Tibial artery (tissue), 4 donors: ENCODE data around the gene TGFBR3.

ENCODE experiments used
- DNase-seq, 2 donors: peaks; one replicate each; pipeline ENCODE4 v3.0.0-alpha.2; 2019
- H3K27ac ChIP-seq, 2 donors: fragments of 200-600 bp; sonication (generic) in 1 of 2; 1 replicate in 1 of 2; 2 replicates in 1 of 2; pipeline ENCODE4 v1.5.1; 2018 to 2019; ENCODE audit warnings: mild to moderate bottlenecking in 1 of 2
- H3K27me3 ChIP-seq, 2 donors: fragments of 200-600 bp; sonication (generic) in 1 of 2; one replicate each; pipeline versions ENCODE4 v1.5.1 to v1.6.0; 2016 to 2019
- H3K36me3 ChIP-seq, 3 donors: fragments of 200-600 bp; sonication (generic) in 2 of 3; one replicate each; pipeline ENCODE4 v1.5.1; 2016 to 2019; ENCODE audit warnings: mild to moderate bottlenecking in 2 of 3
- H3K4me1 ChIP-seq, 4 donors: fragments of 200-600 bp; sonication (generic) in 2 of 4; 1 replicate in 3 of 4; 2 replicates in 1 of 4; pipeline ENCODE4 v1.5.1; 2016 to 2019
- H3K4me3 ChIP-seq, 2 donors: fragments of 200-600 bp; sonication (generic) in 1 of 2; 1 replicate in 1 of 2; 2 replicates in 1 of 2; pipeline ENCODE4 v1.5.1; 2018 to 2019; ENCODE audit warnings: mild to moderate bottlenecking in 2 of 2
- H3K9me3 ChIP-seq, 3 donors: fragments of 200-600 bp; sonication (generic) in 1 of 3; one replicate each; pipeline ENCODE4 v1.5.1; 2016 to 2019
- intact Hi-C: fragments of 100-400 bp; cut with DNase I; formaldehyde crosslinking; loops from one replicate; pipeline ENCODE4 v1.15.0; 2023; ENCODE audit warnings: low total_unique reads
- TF ChIP-seq, protein P1 (sequence below), 2 experiments: fragments of 200-600 bp in 1 of 2; fragments of 450-650 bp in 1 of 2; IDR thresholded peaks; one replicate each; pipeline ENCODE4 v1.5.1; 2017 to 2019; ENCODE audit warnings: antibody characterized with exemption in 2 of 2, mild to moderate bottlenecking in 1 of 2, moderate library complexity in 1 of 2

Gene TGFBR3

GRCh38 chr1:91819038-91819788, 66.7 kb downstream of the TGFBR3 start:
- H3K36me3 ChIP-seq: no peaks in the 10 kb centered on the region
- no peak for DNase-seq
- TF ChIP-seq, protein P1, sequence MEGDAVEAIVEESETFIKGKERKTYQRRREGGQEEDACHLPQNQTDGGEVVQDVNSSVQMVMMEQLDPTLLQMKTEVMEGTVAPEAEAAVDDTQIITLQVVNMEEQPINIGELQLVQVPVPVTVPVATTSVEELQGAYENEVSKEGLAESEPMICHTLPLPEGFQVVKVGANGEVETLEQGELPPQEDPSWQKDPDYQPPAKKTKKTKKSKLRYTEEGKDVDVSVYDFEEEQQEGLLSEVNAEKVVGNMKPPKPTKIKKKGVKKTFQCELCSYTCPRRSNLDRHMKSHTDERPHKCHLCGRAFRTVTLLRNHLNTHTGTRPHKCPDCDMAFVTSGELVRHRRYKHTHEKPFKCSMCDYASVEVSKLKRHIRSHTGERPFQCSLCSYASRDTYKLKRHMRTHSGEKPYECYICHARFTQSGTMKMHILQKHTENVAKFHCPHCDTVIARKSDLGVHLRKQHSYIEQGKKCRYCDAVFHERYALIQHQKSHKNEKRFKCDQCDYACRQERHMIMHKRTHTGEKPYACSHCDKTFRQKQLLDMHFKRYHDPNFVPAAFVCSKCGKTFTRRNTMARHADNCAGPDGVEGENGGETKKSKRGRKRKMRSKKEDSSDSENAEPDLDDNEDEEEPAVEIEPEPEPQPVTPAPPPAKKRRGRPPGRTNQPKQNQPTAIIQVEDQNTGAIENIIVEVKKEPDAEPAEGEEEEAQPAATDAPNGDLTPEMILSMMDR (IDR thresholded peaks at IDR 0.05): no peak
- H3K9me3 ChIP-seq: no peaks in the 10 kb centered on the region
- no peak overlapping the region for H3K27ac ChIP-seq
- intact Hi-C loops: no loop called here
- no peaks in the 10 kb centered on the region for H3K27me3 ChIP-seq
- H3K4me1 ChIP-seq: peaks cover 0 to 35% (median 4%) of the 10 kb centered on the region in 4 donors
- no peak overlapping the region for H3K4me3 ChIP-seq

GRCh38 chr1:91818713-91818975, 67.3 kb downstream of the TGFBR3 start:
- H3K27ac ChIP-seq: no peak overlapping the region

DNA sequence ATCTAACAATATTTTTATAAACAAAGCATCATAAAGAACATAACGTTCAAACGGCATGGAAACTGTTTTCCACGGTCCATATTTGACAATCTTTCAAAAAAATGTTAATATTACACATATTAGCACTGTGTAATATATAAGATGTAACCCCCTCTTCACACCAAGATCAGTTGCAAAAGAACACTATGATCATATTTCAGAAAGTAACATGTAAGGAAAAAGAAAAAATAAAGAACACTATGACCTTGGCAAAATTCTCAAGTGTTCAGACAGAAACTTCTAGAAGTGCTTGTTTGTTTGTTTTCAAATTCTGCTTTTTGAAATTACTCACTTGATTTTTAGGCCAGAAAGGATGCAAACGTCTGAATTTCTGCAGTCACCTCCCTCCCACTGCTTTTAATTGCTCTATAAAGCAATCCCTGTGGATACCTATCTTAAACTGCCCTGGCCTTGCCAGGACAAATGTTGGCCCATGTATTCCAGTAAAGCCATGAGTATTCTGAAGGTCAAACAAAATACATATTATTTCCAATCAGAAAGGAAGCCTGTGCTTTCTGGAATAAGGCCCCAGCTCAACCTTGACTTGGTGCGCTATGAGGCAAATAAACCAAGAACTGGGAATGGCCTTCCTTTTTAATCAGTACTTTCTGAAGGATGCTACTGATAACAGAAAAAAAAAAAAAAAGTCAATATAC, 68.6 kb downstream of the TGFBR3 start:
- intact Hi-C loops: no loop called here
- no peaks in the 10 kb centered on the region for H3K36me3 ChIP-seq
- H3K9me3 ChIP-seq: no peaks in the 10 kb centered on the region
- DNase-seq: no peak
- peaks cover 0 to 35% (median 4%) of the 10 kb centered on the region in 4 donors for H3K4me1 ChIP-seq
- TF ChIP-seq, protein P1 (IDR thresholded peaks at IDR 0.05): no peak
- peak overlapping the region in 1 of 2 donors; percentile 30 for H3K27ac ChIP-seq
- no peak overlapping the region for H3K4me3 ChIP-seq
- no peaks in the 10 kb centered on the region for H3K27me3 ChIP-seq

More at GRCh38 chr1:91818713-91818975, 67.3 kb downstream of the TGFBR3 start:
- H3K4me3 ChIP-seq: no peak overlapping the region
- no peaks in the 10 kb centered on the region for H3K9me3 ChIP-seq
- H3K36me3 ChIP-seq: no peaks in the 10 kb centered on the region
- TF ChIP-seq, protein P1 (IDR thresholded peaks at IDR 0.05): no peak
- intact Hi-C loops: no loop called here
- DNase-seq: no peak
- H3K4me1 ChIP-seq: peaks cover 0 to 35% (median 4%) of the 10 kb centered on the region in 4 donors
- no peaks in the 10 kb centered on the region for H3K27me3 ChIP-seq

DNA sequence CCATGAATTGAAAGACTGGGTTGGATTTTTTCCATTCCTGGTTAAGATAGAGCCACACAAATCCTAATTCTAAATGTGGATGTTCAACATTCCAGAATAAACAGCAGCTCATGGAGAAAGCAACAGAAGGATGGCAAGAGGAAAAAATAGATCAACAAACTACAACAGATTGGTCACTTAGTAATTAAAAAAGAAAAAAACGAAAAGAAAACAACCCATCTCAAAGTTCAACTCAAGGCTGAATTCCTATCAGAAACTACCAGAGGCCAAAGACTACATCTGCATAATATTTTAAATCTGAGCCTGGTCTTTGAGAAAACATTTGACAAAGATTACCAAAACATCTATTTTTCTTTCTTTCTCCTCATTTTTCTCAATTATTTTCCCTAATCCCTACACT, 69.9 kb downstream of the TGFBR3 start:
- H3K27me3 ChIP-seq: no peaks in the 10 kb centered on the region
- no peaks in the 10 kb centered on the region for H3K36me3 ChIP-seq
- H3K4me3 ChIP-seq: no peak overlapping the region
- no peak overlapping the region for H3K27ac ChIP-seq
- TF ChIP-seq, protein P1 (IDR thresholded peaks at IDR 0.05): no peak
- no peak for DNase-seq
- intact Hi-C loops: no loop called here
- H3K4me1 ChIP-seq: peaks cover 0 to 35% (median 4%) of the 10 kb centered on the region in 4 donors
- no peaks in the 10 kb centered on the region for H3K9me3 ChIP-seq

DNA sequence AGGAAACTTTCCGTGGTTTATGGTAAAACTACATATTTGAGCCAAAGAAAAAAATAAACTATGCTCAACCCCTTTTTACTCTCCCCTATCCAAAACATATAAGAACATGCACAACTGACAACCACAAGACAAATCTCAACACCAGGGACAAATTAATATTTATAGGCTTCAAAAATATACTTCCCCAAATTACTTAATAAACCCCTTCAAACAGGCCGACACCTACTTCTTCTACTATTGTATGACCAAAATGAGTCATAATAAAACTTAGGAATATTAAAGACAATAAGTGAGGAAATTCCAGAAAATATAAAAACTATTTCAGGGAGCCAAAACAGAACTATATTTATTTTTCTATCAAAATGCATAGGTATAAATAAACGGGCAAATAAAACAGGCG, 71.5 kb downstream of the TGFBR3 start:
- TF ChIP-seq, protein P1 (IDR thresholded peaks at IDR 0.05): no peak
- no peak overlapping the region for H3K27ac ChIP-seq
- intact Hi-C loops: no loop called here
- H3K4me1 ChIP-seq: peaks cover 0 to 35% (median 6%) of the 10 kb centered on the region in 4 donors
- H3K36me3 ChIP-seq: no peaks in the 10 kb centered on the region
- no peak for DNase-seq
- no peaks in the 10 kb centered on the region for H3K9me3 ChIP-seq
- no peaks in the 10 kb centered on the region for H3K27me3 ChIP-seq
- no peak overlapping the region for H3K4me3 ChIP-seq
